ENCODE data around the gene CGGBP1.

DNA sequence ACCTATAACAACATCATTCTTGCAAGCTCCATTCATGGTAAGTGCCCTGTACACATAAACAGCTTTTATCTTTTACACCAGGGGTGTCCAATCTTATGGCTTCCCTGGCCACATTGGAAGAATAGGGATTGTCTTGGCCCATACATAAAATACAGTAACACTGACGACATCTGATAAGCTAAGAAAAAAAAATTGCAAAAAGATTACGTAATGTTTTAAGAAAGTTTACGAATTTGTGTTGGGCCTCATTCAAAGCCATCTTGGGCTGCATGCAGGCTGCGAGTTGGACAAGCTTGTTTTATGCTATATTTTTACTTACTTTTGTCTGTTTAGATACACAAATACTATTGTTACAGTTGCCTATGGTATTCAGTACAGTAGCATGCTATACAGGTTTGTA is 31.9 kb upstream of the CGGBP1 start:
- TF ChIP-seq, protein P1, sequence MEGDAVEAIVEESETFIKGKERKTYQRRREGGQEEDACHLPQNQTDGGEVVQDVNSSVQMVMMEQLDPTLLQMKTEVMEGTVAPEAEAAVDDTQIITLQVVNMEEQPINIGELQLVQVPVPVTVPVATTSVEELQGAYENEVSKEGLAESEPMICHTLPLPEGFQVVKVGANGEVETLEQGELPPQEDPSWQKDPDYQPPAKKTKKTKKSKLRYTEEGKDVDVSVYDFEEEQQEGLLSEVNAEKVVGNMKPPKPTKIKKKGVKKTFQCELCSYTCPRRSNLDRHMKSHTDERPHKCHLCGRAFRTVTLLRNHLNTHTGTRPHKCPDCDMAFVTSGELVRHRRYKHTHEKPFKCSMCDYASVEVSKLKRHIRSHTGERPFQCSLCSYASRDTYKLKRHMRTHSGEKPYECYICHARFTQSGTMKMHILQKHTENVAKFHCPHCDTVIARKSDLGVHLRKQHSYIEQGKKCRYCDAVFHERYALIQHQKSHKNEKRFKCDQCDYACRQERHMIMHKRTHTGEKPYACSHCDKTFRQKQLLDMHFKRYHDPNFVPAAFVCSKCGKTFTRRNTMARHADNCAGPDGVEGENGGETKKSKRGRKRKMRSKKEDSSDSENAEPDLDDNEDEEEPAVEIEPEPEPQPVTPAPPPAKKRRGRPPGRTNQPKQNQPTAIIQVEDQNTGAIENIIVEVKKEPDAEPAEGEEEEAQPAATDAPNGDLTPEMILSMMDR (IDR thresholded peaks at IDR 0.05 in 8 of 11, conservative IDR thresholded peaks at IDR 0.05 in 3 of 11) = no peak
- TF ChIP-seq POLR2AphosphoS5 (IDR thresholded peaks at IDR 0.05) (no peak), POLR2A (IDR thresholded peaks at IDR 0.05) (no peak)
